ENCODE data around the gene FCRL4.

Gene FCRL4

DNA sequence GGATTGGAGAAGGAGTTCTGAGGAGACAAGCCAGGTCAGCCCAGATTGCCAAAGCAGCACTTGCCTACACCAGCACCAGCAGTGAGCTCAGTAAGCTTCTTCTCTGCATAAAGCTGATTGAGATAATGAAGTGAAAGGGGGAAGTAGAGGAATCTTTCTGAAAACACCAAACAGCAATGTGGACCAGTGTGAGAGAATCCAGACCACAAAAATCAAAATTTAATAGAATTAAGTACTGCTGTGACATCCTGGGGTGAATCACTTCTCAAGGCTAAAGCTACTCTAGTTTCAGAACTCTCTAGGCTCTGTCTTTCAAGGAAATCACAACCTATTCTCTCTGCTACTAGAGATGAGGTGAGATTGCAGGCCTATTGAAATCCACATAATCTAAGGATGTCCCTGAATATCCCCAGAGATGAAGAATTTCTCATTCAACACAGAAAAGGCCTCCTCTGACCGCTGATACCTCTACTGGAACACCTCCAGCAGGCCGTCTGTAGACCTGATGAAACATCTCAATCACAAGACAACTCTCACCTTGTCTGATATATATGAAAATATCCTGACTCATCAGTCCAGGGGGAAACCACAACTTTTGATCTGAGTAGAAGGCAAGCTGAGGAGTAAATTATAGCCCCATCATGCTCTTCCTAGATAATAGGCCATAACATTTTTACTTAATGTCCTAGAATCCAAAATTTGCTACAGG lies at the start of gene FCRL4:
TSS of gene FCRL4 (minus strand) at position 127 of the 709 bp plus-strand sequence. CDS start 141 bp downstream, outside the sequence.
- TF ChIP-seq, protein P1, sequence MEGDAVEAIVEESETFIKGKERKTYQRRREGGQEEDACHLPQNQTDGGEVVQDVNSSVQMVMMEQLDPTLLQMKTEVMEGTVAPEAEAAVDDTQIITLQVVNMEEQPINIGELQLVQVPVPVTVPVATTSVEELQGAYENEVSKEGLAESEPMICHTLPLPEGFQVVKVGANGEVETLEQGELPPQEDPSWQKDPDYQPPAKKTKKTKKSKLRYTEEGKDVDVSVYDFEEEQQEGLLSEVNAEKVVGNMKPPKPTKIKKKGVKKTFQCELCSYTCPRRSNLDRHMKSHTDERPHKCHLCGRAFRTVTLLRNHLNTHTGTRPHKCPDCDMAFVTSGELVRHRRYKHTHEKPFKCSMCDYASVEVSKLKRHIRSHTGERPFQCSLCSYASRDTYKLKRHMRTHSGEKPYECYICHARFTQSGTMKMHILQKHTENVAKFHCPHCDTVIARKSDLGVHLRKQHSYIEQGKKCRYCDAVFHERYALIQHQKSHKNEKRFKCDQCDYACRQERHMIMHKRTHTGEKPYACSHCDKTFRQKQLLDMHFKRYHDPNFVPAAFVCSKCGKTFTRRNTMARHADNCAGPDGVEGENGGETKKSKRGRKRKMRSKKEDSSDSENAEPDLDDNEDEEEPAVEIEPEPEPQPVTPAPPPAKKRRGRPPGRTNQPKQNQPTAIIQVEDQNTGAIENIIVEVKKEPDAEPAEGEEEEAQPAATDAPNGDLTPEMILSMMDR (IDR thresholded peaks at IDR 0.05; ENCODE audit: poor library complexity, severe bottlenecking), result no peak
- Histone ChIP-seq H3K4me3 (ENCODE audit: severe bottlenecking) (no peak within 1 kb of the TSS), H3K27me3 (ENCODE audit: insufficient read depth, poor library complexity, severe bottlenecking) (peaks cover 3% of the 10 kb centered on the region), H3K4me1 (ENCODE audit: insufficient read depth, poor library complexity, severe bottlenecking) (no peaks in the 10 kb centered on the region), H3K9me3 (ENCODE audit: severe bottlenecking) (no peaks in the 10 kb centered on the region), H3K27ac (ENCODE audit: poor library complexity, severe bottlenecking) (no peak within 1 kb of the TSS), H3K36me3 (ENCODE audit: low read depth) (no peaks in the 10 kb centered on the region)
- DNase-seq (ENCODE audit: low spot score) (no peak), ATAC-seq (ENCODE audit: low read depth) (no peak)

GRCh38 chr1:157646144-157646543 lies 48.3 kb upstream of the FCRL4 start:
- Histone ChIP-seq H3K27ac (ENCODE audit: poor library complexity, severe bottlenecking) (no peak overlapping the region), H3K36me3 (ENCODE audit: low read depth) (no peaks in the 10 kb centered on the region), H3K4me3 (ENCODE audit: severe bottlenecking) (no peak overlapping the region), H3K4me1 (ENCODE audit: insufficient read depth, poor library complexity, severe bottlenecking) (no peaks in the 10 kb centered on the region), H3K27me3 (ENCODE audit: insufficient read depth, poor library complexity, severe bottlenecking) (no peaks in the 10 kb centered on the region), H3K9me3 (ENCODE audit: severe bottlenecking) (no peaks in the 10 kb centered on the region)
- DNase-seq (ENCODE audit: low spot score) (no peak), ATAC-seq (ENCODE audit: low read depth) (no peak)
- TF ChIP-seq, protein P1 (IDR thresholded peaks at IDR 0.05; ENCODE audit: poor library complexity, severe bottlenecking), result no peak

- H3K36me3 ChIP-seq (ENCODE audit: low read depth), result no peaks in the 10 kb centered on the region
- no peak overlapping the region for H3K27ac ChIP-seq (ENCODE audit: poor library complexity, severe bottlenecking)
- ATAC-seq (ENCODE audit: low read depth), result no peak
- H3K27me3 ChIP-seq (ENCODE audit: insufficient read depth, poor library complexity, severe bottlenecking), result no peaks in the 10 kb centered on the region
- no peak overlapping the region for H3K4me3 ChIP-seq (ENCODE audit: severe bottlenecking)
- no peak for DNase-seq (ENCODE audit: low spot score)
- no peaks in the 10 kb centered on the region for H3K4me1 ChIP-seq (ENCODE audit: insufficient read depth, poor library complexity, severe bottlenecking)
- no peaks in the 10 kb centered on the region for H3K9me3 ChIP-seq (ENCODE audit: severe bottlenecking)
- TF ChIP-seq, protein P1 (IDR thresholded peaks at IDR 0.05; ENCODE audit: poor library complexity, severe bottlenecking), result no peak
Observed at GRCh38 chr1:157641177-157641576, 43.3 kb upstream of the FCRL4 start.

- no peaks in the 10 kb centered on the region for H3K36me3 ChIP-seq (ENCODE audit: low read depth)
- no peak for ATAC-seq (ENCODE audit: low read depth)
- H3K9me3 ChIP-seq (ENCODE audit: severe bottlenecking), result no peaks in the 10 kb centered on the region
- no peaks in the 10 kb centered on the region for H3K27me3 ChIP-seq (ENCODE audit: insufficient read depth, poor library complexity, severe bottlenecking)
- TF ChIP-seq, protein P1 (IDR thresholded peaks at IDR 0.05; ENCODE audit: poor library complexity, severe bottlenecking), result no peak
- DNase-seq (ENCODE audit: low spot score), result no peak
- no peak overlapping the region for H3K4me3 ChIP-seq (ENCODE audit: severe bottlenecking)
- H3K27ac ChIP-seq (ENCODE audit: poor library complexity, severe bottlenecking), result no peak overlapping the region
- no peaks in the 10 kb centered on the region for H3K4me1 ChIP-seq (ENCODE audit: insufficient read depth, poor library complexity, severe bottlenecking)
Observed at GRCh38 chr1:157639800-157640199, 41.9 kb upstream of the FCRL4 start.

- H3K4me1 ChIP-seq (ENCODE audit: insufficient read depth, poor library complexity, severe bottlenecking), result no peaks in the 10 kb centered on the region
- no peak for DNase-seq (ENCODE audit: low spot score)
- no peak for ATAC-seq (ENCODE audit: low read depth)
- no peak overlapping the region for H3K27ac ChIP-seq (ENCODE audit: poor library complexity, severe bottlenecking)
- TF ChIP-seq, protein P1 (IDR thresholded peaks at IDR 0.05; ENCODE audit: poor library complexity, severe bottlenecking), result no peak
- H3K4me3 ChIP-seq (ENCODE audit: severe bottlenecking), result no peak overlapping the region
- no peaks in the 10 kb centered on the region for H3K9me3 ChIP-seq (ENCODE audit: severe bottlenecking)
- no peaks in the 10 kb centered on the region for H3K36me3 ChIP-seq (ENCODE audit: low read depth)
- H3K27me3 ChIP-seq (ENCODE audit: insufficient read depth, poor library complexity, severe bottlenecking), result no peaks in the 10 kb centered on the region
Observed at GRCh38 chr1:157628773-157629172, 30.9 kb upstream of the FCRL4 start.
